HG03521 (cell line): ENCODE data around the gene KIF1A.

Source experiments
- ATAC-seq: cut with Tn5 transposase; IDR thresholded peaks from one replicate; pipeline ENCODE4 v1.9.1; 2021; ENCODE audit warnings: mild to moderate bottlenecking, moderate library complexity; ENCODE audit not compliant: unreplicated experiment

The KIF1A gene

DNA sequence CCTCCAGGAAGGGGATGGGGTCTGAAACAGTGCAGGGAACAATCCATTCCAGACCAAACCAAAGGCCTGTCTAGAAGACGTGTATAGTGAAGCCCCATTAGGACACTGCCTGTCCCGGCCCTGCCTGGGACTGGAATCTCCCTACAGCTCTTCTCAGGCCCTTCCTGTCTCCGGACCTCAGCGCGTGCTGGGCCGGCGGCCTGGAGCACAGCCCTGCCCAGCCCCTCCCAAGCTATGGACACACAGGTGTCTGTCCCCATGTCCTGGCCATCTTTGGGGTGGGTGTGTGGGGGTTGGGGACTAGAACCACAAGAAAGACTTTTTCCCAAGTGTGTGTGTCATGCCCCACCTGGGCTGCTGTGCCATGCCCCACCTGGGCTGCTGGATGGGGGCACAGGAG, 51.8 kb downstream of the KIF1A start:
- no peak for ATAC-seq

DNA sequence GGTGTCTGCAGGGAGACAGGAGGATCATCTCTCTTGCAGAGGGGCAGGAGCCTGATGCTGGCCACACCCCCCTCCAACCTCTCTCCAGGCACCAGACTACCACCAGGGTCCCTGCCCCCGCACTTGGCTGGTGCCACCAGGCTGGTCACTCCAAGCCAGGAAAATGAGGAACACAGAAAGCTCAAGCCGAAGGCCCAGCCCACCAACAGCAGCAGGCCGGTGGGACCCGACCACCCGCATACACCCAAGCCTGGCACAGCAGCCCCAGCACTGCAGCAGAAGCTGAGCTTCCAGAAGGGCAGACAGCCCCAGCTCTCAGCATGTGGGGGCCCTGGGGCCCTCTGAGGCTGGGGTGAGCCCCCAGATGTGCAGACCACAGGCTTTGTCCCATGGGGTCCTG, 52.7 kb downstream of the KIF1A start:
- no peak for ATAC-seq

DNA sequence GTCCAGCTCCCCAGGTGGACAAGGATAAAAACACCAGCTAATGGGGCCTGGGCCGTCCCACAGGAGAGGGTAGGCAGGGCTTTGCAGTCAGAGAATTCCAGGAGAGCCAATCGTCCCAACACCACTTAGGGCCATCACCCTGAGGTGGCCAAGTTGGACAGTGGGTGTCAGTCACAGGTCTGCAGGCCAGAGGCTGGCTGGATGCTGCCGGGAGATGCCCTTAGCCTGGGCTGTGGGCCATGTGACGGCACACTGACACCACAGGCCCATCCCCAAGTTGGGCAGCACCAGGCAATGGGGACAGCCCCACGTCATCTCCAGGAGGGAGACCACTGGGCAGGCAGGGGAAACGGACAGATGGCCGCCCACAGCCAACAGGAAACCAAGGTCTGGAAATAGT, 53.9 kb downstream of the KIF1A start:
- no peak for ATAC-seq

DNA sequence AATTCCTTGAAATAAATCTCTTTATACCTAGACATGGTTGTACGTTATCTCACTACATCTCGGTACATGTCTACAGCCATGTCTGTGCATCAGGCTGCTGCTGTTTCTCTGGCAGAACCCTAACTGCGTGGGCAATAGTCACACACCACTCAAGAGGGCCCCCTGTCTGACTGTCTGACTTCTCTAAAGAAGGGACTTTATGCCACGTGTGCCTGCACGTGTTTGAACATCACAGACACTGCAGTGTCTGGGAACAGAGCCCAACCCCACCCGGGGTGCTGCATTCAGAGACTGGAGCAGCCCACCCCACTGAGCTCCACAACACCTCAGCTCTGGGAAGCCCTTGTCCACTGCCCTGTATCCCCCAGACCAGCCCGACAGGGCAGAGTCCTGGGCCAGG, 55.0 kb downstream of the KIF1A start:
- ATAC-seq = no peak

DNA sequence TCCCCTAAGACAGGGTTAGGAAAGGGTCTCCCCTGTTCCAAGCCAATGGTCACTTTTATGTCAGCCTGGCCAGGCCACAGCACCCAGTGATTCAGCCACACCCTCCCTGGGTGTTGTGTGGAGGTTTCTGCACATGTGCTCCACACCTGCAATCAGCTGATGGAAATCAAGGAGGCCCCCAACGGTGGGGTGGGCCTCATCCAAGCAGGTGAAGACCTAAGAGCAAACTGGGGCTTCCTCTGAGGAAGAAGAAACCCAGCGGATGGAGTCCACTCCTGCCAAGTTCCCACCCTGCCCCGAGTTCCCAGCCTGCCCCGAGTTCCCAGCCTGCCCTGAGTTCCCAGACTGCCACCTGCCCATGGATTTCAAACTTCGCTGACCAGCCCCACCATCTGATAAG, 55.4 kb downstream of the KIF1A start:
- no peak for ATAC-seq

DNA sequence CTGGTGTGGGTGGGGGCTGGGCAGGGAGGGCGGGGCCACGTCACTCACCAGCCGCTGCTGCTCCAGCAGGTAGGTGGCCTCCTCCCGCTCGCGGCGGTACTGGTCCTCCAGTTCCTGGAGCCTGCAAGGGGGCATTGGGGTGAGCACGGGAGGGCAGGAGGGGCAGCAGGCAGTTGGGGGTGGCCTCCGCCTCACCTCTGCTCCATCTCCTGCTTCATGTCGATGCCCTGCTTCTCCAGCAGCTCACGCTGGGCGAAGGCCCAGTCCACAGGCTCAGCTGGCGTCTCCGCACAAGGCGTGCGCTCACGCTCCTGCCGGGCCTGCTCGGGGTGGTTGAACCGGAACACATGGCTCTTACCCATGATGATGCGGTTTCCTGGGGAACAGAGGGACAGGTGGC, 57.0 kb downstream of the KIF1A start:
- ATAC-seq = no peak

DNA sequence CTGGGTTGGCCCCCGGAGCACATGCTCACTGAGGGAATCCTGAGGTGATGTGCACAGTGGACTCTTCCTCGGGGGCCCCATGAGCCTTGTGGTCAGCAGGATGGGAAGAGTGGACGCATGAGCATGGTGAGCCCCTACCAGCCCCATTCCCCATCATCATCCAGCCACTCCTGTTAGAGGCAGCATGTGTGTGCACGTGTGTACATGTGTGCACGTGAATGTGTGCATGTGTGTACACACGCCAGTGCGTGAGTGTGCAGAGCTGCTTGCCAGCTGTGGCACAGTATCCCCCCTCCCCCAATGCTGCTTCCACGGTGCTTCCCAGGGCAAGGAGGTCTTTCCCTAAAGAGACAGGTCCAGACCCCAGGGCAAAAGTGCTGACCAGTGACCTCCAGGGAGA, 57.8 kb downstream of the KIF1A start:
- ATAC-seq = no peak

DNA sequence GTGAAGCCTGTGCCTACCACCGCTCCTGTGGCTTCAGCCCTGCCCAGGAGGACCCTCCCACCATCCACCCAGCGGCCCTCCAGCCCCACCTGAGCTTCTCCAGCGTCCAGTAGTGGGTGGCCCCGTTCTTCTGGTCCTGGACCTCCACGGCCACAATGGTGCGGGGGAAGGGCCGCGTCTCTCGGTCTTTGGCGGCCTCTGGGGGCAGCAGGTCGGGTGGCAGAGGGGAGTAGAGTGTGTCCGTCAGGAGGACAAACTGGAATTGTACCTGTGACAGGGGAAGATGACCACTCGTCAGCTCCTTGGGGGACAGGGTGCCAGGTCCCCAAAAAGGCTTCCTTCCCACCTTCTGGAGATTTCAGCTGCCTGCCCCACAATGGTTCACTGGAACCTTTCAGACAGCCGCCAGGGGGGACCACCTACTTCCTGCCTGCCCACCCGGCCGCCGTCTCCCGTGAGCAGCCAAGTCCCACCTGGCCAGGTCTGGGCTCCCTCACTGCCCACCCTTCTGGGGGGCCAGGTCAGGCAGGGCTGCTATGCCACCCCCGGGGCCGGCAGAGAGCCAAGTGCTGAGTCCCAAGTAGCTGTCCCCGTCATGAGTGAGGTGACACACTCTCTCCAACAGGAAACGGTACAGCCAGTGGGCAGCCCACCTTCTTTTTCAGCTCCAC, 59.3 kb downstream of the KIF1A start:
- no peak for ATAC-seq

DNA sequence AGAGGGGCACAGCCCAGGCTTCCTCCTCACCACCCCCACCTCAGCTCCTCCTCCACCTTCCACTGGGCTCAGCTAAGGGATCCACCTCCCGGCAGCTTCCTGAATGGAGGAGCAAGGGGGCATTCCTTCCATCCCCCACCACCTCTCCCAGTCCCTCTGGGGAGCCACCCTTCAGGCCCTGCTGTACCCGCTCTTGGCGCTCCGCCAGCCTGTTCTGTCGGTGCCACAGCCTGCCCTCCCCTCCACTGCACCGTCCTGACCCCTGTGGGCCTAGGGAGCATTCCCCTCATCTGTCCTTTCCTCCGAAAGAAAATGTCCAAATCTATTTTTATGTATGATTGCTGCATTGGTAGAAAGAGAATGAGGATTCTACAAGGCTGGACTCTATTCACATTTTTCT, 59.9 kb downstream of the KIF1A start:
- no peak for ATAC-seq

DNA sequence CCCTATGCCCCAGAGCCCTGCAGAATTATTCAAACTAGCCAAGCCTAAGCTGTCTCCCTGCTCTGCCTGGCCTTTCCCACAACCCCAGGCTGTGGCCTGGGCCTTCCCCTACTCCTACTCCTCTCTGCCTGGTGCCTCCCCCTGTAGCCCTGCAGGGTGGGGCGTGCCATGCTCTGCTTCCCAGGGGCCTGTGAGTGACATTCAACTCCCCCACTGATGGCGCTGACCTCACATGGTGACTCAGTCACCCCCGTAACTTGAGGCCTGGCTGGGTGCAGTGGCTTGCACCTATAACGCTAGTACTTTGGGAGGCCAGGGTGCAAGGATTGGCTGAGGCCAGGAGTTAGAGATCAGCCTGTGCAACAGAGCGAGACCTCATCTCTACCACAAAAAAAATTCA, 60.6 kb downstream of the KIF1A start:
- ATAC-seq = no peak

DNA sequence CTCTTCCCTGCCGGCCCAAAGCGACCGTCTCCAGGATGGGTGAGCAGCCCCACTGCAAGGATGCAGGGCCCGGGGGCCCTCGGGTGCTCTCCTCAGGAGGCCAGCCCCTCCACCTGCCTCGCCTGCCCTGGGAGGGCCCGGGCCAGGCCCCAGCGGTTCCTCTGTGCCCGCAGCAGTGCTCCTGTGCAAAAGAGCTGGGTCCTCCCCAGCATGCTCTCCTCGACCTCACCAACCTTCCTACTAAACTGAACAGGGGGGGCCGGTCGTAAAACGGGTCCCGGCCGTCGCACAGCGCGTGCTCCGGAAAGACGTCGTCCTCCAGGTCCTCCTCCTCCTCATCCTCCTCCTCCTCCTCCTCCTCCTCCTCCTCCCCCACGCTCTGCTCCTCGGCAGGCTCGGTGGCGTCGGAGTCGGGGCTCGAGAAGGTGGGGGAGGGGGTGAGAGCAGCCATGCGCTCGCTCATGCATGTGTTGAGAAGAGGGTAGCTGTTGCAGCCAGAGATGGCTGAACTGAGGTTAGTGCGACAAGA, 62.9 kb downstream of the KIF1A start:
- no peak for ATAC-seq

DNA sequence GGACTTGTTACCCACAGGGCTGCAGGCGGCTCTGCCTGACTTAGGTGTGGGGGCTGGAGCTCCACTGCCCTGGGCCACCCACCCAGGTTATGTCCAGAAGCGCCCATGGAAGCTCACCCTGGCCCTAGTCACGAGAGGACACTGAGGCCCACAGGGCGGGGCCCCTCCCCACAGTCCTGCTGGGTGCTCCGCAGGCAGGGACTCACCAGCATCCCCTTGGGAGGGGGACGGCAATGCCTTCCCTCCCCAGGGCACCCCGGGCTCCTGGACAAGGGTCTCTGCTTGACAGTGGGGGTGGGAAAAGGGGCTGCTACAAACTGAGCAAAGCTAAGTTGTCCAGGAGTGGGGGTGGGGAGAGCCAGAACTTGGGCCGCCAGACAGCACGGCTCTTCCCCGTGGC, 67.8 kb downstream of the KIF1A start:
- ATAC-seq = no peak

DNA sequence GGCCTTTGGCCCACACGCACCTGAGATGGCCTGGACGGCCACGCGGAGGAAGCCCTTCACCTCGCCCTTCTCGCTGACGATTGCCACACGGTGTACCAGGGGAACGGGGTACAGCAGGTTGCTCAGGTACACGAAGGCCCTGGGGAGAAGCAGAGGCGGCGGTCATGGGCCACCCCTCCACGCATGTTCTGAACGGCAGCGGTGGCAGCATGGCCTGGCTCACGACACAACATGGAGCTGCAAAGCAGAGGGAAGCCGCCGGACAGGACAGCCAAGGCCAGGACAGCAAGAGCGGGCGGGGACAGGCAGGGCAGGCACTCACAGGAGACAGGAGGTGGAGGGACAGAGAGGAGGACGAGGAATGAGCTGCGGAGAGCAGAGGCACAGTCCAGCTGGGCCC, 69.6 kb downstream of the KIF1A start:
- no peak for ATAC-seq

DNA sequence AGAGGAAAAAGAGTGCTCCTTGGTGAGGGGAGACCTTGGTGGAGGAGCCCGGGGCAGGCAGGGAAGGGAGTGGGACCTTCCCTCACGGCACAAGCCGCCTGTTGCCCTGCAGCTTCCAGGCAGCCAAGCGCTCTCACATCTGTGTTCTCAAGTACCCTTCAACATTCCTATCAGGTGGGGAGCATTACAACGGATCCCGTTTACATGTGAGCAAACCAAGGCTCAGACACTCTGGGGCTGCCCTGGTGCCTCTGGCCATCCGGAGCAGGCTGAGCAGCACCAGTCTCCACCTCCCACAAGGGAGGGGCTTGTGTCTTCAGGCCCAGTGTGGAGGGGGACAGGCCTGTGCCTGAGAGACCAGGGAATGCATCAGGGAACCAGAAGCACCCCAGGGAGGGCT, 70.5 kb downstream of the KIF1A start:
- ATAC-seq = no peak

DNA sequence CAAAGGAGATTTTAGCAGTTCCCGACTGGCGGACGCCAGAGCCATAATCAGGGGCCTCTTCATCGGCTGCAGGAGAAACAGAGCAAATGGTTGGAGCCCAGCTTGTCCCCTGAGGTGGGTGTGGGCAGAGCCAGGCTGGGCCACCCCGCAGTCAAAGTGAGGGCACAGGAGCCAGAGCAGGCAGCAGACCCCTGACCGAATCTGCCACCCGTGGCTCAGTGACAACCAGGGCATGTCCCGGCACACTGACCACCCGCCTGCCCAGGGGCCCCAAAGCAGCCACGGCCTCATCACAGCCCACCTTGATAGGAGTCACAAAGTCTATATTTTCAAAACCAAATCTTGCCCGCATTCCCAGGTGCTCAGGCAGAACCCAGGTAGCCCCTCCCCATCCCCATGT, 72.8 kb downstream of the KIF1A start:
- no peak for ATAC-seq

DNA sequence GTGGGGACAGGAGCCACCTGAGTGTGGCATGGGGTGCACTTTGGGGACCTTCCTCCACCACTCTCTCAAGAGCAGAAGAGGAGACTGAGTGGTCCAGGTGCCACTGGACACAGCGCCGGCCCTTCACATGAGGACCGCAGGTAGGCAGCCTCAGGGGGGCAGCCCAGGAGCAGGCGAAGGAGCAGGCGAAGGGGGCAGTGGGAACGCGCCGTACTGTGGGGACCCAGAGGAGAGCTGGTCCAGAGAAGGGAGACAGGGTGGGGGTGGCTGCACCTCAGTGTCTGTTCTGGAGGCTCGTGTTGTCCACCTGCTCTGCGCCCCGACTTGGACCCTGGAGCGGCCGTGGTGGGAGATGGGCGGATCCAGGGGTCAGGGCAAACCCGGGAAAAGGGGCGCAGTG, 73.3 kb downstream of the KIF1A start:
- ATAC-seq = no peak

DNA sequence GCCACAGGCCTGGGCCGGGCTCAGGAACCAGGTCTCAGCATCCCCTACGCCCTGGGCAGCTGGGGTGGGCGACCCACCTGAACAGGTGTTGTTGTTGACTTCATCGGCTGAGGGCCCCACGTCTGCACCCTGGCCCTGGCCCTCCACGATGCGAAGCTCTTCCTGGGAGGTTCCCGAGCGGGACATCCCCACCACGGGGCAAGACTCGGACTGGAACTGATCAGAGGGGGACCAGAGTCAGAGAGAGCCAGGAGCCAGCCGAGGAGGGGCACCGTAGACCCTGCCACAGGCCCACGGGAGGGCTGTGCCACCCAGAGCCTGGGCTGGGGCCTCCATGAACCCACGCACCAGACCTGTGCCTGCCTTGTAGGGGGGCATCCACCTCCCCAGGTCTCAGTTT, 74.1 kb downstream of the KIF1A start:
- ATAC-seq = no peak

DNA sequence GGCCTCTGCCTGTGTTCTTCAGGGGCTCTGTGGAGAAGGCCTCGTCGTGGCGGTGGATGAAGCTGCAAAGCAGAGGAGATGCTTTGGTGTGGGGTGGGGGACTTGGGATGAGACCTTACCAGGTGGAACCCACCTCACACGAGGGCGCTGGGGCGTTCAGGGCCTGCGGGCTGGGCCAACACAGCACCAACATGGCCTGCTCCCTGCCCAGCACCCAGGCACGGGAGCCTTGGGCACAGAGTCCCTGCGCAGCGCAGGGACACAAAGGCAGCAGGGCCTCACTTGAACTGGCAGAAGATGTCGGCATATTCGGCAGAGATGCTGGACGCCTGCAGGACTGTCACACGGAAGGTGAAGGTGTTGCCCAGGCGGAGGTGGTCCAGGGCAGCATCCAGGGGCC, 74.6 kb downstream of the KIF1A start:
- ATAC-seq = no peak

DNA sequence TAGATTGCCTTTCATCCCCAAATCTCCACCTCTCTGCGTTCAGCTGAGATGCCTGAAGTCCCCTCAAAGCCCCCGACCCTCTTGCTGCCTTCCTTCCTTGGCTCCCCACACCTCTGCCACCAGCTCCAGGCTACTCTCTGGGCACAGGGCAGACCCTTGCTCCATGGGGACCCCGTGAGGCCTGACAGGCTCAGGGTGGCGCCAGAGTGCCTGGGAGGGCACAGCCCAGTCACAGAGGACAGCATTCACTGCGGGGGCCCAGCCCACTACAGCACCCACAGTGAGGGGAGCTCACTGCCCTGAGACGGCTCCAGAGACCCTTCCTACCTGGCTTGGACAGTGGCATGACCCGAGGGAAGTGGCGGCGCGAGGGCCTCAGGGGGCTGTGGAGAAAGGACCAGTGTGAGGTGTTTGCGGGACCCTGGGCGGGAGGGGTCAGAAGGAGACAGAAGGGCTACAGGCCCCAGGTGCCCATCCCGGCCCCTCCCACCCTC, 77.4 kb downstream of the KIF1A start:
- ATAC-seq = no peak

DNA sequence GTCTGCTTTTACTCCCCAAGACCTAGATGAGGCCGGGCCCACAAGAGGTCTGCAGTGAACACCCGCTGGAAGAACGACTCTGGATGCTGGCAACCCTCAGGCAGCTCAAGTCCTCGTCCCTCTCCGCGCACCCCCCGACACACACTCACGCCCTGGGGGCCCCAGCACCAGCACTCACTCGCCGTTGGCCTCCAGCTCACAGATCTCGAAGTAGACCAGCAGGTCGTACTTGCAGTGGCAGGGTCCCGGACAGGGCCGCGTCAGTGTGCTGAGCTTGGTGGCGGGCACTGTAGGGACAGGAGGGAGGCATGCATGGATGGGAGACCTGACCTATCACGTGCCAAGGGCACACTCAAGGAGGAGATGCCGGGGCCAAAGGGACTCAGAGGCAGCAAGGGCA, 78.9 kb downstream of the KIF1A start:
- ATAC-seq = no peak

DNA sequence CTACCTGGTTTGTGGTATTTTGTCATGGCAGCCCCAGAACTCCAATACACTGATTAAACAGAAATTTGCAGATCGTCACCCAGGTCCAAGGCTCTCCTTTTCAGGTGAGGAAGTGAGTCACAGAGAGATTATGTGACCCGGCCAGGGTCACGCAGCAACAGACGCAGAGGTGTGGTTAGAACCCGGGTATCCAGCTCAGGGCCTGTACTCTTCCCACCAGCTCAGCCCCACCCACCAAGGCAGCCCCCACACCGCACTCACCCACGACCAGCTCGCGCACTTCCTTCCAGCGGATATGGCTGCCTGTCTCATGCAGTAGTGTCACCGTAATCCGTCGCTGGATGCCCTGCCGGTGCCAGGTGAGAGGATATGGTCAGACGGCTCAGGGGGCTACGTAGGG, 80.2 kb downstream of the KIF1A start:
- no peak for ATAC-seq

DNA sequence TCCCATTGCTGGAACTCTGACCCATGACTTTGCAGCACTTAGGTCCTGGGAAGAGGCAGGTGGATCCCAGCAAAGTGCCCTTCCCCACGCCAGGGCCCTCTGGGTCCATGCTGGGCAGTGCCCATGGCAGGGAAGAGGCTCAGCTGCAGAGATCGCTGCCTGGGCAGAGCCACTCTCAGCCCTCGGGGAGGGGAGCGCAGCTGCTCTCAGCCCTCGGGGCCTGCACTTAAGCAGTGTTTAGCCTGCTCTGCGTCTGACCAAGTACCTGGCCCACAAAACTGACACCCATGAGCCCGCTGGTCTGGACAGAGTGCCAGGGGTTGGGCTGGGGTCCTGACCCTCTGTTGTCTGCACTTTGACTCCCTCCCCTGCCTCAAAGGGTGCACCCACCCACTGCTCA, 82.1 kb downstream of the KIF1A start:
- ATAC-seq = no peak

DNA sequence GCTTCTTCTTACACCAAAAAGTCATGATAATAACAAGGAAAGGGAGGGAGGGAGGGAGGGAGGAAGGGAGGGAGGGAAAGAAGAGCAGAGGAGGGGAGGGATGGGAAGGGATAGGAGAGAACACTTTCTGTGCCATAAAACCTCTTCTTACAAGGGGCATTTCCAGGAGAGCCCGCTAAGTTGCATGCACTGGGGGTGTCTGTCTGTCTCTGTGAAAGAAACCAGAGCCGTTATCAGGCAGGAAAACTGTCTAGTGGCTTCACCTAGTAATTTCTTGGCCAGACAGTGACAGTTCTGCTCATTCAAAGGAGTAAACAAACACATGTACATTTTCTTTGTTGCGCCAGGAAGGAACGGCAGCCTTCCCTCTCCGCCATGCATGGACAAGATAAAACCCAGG, 82.5 kb downstream of the KIF1A start:
- no peak for ATAC-seq
